ENCODE results near the gene SLC24A4.

The SLC24A4 gene

GRCh38 chr14:92431199-92431725, 108.3 kb downstream of the SLC24A4 start:
- in situ Hi-C loops (cut with MboI; ENCODE audit: low sequenced_read_pairs), result no loop called here

DNA sequence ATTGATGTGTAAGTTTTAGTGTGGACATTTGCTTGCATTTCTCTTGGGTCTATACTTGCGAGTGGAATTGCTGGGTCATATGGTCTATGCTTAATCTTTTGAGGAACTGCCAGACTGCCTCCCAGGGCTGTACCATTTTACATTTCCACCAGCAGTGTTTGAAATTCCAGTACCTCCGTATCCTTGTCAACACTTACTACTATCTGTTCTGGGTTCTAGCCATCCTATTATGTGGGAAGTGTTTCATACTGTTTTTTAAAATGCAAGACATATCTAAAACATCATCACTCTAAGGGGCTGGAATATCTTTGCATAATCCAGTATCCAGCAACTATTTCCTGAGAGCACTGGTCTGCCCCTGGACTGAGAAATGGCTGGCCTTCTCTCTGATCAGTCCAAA, 110.4 kb downstream of the SLC24A4 start:
- in situ Hi-C loops (cut with MboI; ENCODE audit: low sequenced_read_pairs), result no loop called here

GRCh38 chr14:92435154-92435553, 112.2 kb downstream of the SLC24A4 start:
- in situ Hi-C loops (cut with MboI; ENCODE audit: low sequenced_read_pairs), result no loop called here

GRCh38 chr14:92436115-92436776, 113.3 kb downstream of the SLC24A4 start:
- in situ Hi-C loops (cut with MboI; ENCODE audit: low sequenced_read_pairs), result no loop called here

GRCh38 chr14:92437309-92437708, 114.3 kb downstream of the SLC24A4 start:
- in situ Hi-C loops (cut with MboI; ENCODE audit: low sequenced_read_pairs), result no loop called here

- in situ Hi-C loops (cut with MboI; ENCODE audit: low sequenced_read_pairs), result no loop called here
These were observed 114.8 kb downstream of the SLC24A4 start for GRCh38 chr14:92437729-92438285.

DNA sequence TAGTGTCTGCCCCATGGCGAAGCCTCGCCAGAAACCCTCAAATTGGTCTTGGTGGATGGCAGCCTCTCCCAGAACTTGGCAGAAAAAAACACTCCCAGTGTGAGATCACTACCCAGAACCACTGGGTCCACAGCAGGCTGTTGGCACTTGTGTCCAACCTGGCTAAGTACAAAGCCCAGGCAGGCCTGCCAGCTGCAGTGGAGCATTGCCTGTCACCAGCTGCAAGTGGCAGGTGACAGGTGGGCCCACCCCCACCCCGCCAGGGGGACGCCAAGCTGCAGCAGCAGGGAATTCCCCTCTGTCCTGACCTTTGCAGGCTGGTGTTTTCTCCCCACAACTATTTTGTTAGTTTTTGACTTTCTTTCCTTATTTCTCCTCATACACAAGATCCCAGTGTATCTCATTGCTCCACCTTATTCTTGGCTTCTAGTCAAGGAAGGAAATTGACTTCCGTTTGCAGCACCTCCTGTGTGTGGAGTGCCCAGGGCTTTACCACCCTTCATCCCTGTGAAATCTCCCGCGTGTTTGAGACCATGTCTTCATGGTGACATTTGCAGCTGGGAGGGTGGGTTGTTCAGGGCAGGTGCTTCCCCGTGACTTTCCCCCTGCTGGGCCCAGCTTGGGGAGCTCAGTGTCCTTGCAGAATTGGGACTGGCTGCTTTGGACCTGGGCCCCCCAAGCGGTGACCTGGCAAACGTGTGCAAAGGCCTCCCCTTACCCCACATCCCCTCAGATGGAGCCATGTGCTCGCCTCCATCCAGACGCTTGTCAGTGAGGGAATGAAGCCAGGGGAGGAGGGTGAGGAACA, 116.8 kb downstream of the SLC24A4 start:
- in situ Hi-C loops (cut with MboI; ENCODE audit: low sequenced_read_pairs), result no loop called here

GRCh38 chr14:92440345-92441003, 117.5 kb downstream of the SLC24A4 start:
- in situ Hi-C loops (cut with MboI; ENCODE audit: low sequenced_read_pairs), result no loop called here

DNA sequence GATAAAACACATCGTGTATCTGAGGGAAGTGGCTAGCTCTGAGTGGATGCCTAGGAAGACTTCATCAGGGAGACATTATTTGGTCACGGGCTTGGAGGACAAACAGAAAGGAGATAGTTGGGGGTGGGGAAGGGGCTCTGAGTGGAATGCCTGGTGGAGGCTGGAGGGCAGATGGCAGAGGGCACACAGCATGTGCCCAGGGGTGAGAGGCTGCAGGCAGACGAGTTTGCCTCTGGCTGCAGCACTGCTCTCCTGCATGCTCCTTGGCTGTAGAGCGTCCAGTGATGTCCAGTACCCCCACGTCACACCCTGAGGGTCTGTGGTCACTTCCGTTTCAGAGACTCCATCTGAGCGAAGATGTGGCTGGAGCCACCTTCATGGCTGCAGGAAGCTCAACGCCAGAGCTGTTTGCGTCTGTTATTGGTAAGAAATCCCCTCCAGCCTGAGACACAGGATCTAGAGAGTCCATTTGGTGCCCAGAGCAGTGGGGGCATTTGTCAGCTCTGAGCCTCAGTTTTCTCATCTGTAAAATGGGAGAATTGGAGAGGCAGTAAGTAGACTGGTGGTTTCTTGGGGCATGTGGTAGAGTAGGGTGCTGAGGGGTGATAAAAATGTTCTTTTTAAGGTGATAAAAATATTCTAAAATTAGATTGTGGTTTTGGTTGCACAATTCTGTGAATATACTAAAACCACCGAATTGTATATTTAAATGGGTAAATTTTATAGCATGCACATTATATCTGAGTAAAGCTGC, 119.0 kb downstream of the SLC24A4 start:
- in situ Hi-C loops (cut with MboI; ENCODE audit: low sequenced_read_pairs), result no loop called here

GRCh38 chr14:92443167-92443566, 120.2 kb downstream of the SLC24A4 start:
- in situ Hi-C loops (cut with MboI; ENCODE audit: low sequenced_read_pairs), result no loop called here

DNA sequence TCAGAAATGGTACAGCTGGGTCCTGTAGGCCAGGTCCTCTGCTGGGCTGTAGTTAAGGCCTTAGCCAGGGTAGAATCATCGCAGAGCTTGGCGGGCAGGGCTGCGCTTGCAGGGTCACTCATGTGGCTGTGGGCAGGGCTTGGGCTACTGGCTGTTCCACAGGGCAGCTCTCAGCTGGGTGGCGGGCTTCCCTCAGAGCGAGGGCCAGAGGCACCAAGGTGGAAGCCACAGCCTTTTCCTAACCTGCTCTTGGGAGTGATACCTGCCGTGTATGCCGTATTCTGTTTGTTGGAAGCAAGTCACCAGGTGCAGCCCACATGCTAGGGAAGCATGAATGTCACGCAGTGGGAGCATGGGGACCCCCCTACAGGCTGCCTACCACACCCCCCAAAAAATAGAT, 120.8 kb downstream of the SLC24A4 start:
- in situ Hi-C loops (cut with MboI; ENCODE audit: low sequenced_read_pairs), result no loop called here

DNA sequence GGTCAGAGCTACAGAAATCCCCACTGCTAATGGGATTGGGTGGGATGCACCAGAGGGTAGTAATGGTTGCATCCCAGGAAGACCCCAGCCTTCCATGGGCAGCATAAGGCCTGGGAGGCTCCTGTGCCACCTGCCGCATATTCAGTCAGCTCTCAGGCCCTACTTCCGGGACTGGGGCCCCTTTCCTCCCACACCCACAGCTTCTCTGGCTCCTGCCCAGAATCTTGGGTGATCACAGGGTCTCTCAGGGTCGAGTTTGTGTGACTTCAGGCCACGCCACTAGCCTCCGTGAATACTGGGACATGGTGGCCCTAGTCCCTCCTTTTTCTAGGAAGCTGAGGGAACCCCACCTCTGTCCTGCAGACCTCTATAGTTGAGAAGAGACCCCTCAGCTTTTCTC, 123.8 kb downstream of the SLC24A4 start:
- in situ Hi-C loops (cut with MboI; ENCODE audit: low sequenced_read_pairs), result no loop called here

- in situ Hi-C loops (cut with MboI; ENCODE audit: low sequenced_read_pairs), result no loop called here
These were observed 124.6 kb downstream of the SLC24A4 start for GRCh38 chr14:92447416-92448197.

- in situ Hi-C loops (cut with MboI; ENCODE audit: low sequenced_read_pairs), result no loop called here
These were observed 125.8 kb downstream of the SLC24A4 start for GRCh38 chr14:92448786-92449185.

DNA sequence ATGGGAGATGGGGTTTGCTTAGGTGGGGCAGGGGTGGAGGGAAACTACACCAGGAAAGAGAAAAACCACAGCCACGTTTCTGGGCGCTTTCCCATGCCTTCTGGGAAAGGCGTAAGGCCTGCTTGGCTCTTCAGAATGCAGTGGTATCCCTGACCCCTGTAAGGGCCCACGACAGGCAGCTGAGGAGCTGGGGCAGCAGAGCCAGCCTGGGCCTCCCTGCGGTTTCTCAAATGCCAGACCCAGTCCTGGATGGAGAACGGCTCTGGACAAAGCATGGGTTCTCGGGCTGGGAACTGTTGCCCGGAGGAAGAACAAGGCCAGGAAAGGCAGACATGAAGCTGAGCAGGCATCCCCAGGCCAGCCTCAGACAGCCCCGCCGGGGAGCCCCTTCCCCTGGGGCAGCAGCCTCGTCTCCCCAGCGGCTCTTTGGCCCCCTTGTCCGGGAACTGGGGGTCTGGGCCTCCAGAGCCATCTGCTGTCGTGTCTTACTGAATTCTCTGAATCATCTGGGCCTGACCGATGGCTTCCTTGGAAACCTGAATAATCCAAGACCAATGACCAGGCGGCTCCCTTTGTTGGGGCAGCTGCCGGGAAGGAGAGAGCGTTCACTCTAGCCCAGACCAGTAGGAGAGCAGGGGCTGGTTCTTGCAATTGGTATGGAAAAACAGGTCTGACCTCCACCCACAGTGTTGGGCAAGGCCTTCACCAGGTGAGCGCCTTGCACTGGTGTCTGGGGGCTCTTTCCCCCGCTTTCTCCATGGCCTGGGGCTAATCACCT, 126.6 kb downstream of the SLC24A4 start:
- in situ Hi-C loops (cut with MboI; ENCODE audit: low sequenced_read_pairs), result no loop called here

DNA sequence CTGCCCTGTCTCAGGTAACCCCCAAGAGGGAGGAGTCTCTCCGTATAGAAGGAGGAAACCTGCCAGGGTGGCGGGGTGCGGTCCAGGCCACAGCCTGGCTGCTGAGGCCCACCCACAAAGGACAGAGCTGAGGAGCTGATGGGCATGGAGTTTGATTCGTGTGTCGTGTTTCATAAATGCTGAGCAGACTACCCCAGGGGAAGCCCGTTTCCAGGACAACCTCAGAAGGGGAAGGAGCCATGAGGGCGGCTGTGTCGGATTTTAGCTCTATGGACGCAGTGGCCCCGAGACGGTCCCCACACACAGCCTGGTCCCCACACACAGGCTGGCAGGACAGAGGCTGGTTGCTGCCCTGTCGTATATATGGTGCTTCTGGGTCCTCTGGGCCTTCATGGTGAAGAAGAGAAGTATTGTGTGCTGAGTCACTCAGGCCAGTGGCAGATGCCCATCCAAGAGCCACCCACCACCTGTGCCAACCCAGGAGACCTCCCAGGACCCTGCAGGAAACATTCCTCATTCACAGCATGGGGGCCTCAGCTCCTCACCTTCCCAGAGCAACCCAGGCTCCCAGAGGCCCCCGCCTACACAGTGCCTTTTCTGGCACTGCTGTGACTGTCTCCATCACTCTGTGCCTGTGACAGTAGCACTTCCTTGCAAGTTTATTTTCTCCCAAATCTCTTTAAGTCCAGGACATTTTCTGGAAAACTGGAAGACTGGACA, 127.5 kb downstream of the SLC24A4 start:
- in situ Hi-C loops (cut with MboI; ENCODE audit: low sequenced_read_pairs), result no loop called here

- in situ Hi-C loops (cut with MboI; ENCODE audit: low sequenced_read_pairs), result no loop called here
These were observed 128.3 kb downstream of the SLC24A4 start for GRCh38 chr14:92451245-92451644.

DNA sequence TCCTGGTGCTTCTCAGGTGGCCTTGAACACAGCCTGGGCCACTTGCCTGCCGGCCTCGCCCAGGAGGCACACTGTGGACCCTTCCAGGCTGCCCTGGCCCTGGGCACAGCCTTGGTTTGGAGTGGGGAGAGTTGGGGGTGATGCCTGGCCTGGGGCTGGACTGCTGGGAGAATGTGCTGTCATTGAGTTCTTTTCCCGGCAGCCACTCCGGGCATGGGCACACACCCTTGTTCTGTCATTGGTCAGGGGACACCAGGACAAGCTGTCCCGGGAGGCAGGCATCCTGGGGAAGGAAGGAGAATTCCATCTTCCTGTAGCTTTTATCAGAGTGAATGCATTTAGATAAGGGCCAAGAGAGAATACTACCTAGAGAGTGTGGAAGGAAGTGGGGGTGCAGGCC, 128.8 kb downstream of the SLC24A4 start:
- in situ Hi-C loops (cut with MboI; ENCODE audit: low sequenced_read_pairs), result no loop called here

Measured in HL-60/S4 treated with retinoic acid at 250 ng/mL for 4 days and 3 days (cell line).